Hematopoietic multipotent progenitor cell (in vitro differentiated cells): ENCODE results near the gene ATP6AP1. TPM values are rescaled to one million over a fixed set of nuclear protein-coding genes. Genes with fewer than 3 reads are reported as not detected.

Source experiments
- DNase-seq, 3 donors: peaks; one replicate each; pipeline ENCODE4 v3.0.0-alpha.2; 2011 to 2015; ENCODE audit warnings: low read depth in 2 of 3, low spot score in 2 of 3
- total RNA-seq: library from RNA; depleted of rRNA; stranded (reverse); fragments of >200 nt; gene quantifications from one replicate; pipeline ENCODE4 v1.2.3, GENCODE V29; 2012

Gene ATP6AP1
- total RNA-seq, 1 donor, result 95.1 TPM

DNA sequence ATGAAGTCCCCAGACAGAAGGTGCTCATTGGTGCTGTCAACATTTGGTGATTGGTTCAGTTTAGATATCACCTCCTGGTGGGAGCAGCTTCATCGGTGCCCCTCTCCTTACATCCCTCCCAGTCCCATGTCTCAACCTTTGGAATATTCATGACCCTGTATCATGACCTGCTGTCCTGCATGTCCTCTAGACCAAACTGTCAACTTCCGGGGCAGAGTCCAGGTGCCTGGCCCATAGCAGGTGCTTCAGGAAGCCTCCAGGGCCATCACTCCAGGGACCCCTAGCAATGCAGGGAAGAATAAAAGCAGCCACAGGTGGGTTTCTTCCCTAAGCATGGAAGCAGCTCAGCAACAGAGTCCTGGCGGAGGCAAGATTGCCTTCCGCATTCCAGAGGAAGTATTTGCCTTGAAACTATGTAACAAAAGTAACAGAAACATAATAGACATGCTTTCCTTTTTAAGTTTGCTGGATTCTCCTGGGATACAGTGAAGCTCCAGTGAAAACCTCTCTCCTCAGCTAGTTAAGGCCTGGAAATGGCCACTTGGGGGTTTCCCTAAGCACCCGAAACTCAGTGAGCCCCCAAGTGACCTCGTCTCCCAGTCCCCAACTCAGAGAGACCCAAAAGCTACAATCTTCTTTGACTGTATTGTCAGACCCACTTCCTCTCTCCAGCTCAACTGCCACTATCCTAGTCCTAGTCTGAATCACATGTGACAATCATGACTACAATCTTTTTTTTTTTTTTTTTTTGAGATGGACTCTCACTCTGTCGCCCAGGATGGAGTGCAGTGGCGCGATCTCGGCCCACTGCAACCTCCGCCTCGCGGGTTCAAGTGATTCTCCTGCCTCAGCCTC lies 1.3 kb upstream of the ATP6AP1 start:
- DNase-seq, result peak in 1 of 3 donors; percentile 24

DNA sequence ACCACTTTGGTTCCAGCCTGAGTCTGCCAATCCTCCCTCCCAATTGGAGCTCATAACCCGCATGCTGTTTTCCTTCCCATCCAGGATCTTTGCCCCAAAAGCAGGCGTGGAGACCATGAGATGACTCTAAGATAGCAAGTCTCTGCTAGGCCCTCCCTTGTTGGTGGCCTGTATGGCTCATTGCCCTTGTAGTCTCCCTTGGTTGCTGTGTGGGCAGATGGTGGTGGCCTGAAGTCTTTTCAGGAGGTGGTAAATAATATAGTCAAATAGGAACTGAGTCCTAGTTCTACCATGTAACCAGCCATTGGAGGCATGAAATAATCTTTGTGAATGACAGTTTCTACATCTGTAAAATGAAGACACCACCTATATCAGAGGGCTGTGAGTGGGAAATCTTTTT lies 1.2 kb downstream of the ATP6AP1 start:
- no peak for DNase-seq

DNA sequence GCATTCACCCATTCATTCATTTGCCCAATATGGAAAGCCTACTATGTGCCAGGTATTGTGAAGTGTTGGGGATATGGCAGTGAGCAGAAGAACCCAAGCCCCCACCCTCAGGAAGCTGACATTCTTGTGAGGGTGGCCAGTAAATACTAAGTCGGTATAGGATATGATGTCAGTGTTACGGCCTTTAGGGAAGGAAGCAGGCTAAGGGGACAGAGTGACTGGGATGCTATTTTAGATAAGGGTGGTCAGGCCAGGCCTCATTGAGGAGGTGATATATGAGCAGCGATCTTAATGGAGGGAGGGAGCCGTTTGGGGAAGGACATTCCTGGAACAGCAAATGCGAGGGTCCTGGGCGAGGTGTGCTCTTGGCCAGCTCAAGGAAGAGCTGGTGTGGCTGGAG lies 2.0 kb downstream of the ATP6AP1 start:
- peak in 1 of 3 donors; percentile 21 for DNase-seq

DNA sequence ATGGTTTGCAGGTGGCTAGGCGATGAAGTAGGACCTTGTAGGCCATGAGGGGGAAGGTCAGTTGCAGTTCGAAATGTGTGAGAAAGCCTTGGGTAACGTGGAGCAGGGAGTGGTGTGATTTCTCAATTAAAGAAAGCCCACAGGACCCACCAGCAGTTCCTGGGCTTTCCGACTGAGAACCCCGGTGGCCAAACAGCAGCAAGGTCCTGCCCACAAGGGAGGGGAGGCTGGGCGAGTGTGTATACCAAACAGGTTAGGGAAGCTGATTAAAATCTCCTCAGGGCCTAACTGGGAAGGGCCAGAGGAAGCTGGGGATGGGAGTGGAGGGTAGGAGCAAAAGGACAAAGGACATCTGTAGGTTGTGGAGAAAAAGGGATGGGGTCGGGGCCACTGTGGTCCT lies 2.4 kb downstream of the ATP6AP1 start:
- no peak for DNase-seq

DNA sequence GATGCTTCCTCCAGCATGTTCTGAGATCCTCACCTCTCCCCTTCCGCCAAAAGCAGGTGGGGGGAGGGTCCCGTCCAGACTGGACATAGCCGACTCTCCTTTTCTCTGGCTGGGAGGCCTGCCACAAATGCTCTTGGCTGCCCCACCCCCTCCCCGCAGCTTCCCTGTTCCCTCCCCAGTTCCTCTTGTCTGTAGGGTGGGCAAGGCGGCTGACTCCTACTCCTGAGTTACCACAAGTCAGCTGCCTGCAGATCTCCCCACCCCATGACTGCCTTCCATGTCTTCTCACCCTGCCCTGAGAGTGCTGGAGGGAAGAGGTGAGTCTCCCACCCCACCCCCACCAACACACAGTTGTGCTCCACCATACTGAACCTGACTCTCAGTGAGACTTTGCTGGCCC lies 2.9 kb downstream of the ATP6AP1 start:
- DNase-seq, result peak in 1 of 3 donors; percentile 12

DNA sequence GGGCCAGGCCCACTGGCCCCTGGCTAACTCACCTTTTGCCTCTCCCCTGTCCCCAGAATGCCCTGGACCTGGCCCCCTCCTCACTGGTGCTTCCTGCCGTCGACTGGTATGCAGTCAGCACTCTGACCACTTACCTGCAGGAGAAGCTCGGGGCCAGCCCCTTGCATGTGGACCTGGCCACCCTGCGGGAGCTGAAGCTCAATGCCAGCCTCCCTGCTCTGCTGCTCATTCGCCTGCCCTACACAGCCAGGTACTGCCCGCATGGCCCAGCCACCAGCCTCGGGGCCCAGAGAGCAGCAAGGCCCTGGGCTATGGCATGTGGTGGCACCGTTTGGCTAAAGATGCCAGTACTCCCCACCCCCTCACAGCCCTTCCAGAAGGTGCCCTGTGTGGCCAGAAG lies 3.7 kb downstream of the ATP6AP1 start:
- no peak for DNase-seq

DNA sequence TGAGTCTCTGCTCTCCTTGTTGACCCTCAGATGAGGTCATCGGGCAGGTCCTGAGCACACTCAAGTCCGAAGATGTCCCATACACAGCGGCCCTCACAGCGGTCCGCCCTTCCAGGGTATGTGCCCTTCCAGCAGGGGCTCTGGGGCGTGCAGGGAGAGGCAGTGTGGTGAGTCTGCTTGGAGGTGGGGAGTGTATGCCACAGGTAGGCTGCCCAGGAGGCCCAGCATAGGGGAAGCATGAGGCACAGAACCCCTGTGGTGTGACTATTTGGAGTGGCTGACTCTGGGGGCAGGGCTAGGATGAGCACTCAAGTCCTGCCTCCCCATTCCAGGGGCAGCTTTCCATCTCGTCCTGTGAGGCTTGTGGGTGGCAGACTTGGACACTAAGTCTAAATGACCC lies 5.1 kb downstream of the ATP6AP1 start:
- no peak for DNase-seq

DNA sequence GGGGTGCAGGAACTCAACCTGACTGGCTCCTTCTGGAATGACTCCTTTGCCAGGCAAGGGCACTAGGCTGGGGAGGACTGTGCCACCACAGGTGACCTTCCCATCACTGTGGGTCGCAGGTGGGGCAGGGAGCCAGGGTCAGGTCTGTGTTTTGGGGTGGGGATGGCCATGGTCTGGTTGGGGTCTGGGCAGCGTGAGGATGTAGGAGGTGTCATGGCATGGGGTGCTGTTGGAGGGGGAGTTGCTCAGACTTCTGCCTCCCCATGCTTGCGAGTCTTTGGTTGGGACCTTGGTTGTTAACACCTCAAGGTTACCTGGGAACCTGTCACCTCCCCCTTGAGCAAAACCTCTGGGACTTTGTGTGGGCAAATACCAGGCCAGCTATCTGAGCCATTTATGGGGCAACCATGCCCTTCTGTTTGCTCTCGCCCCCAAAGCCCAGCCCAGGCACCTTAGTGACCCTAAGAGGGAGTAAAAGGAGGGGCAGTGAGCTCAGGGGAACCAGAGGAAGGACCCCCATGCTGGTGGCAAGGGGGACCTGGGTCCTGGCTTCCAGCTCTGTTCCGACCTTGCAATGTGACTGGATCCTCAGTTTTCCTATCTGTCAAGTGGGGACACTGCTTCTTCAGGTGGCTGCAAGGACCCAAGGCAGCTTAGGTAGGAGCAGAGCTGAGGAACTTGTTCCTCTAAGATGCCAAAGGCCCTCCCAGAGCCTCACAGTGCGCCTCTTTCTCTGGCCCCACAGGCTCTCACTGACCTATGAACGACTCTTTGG lies 6.1 kb downstream of the ATP6AP1 start:
- no peak for DNase-seq

DNA sequence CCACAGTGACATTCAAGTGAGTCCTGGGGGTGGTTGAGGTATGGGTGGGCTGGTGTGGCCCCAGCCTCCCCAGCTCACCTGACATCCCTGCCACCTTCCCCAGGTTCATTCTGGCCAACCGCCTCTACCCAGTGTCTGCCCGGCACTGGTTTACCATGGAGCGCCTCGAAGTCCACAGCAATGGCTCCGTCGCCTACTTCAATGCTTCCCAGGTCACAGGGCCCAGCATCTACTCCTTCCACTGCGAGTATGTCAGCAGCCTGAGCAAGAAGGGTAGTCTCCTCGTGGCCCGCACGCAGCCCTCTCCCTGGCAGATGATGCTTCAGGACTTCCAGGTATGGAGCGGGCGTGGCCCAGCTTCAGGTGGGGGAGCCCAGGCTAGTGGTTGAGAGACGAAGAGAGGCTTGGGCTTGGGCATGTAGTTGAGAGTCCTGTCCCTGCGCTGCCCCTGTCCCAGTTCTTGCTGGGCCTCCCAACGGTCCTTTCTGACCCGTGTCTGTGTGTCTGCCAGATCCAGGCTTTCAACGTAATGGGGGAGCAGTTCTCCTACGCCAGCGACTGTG lies 6.8 kb downstream of the ATP6AP1 start:
- DNase-seq, result no peak

DNA sequence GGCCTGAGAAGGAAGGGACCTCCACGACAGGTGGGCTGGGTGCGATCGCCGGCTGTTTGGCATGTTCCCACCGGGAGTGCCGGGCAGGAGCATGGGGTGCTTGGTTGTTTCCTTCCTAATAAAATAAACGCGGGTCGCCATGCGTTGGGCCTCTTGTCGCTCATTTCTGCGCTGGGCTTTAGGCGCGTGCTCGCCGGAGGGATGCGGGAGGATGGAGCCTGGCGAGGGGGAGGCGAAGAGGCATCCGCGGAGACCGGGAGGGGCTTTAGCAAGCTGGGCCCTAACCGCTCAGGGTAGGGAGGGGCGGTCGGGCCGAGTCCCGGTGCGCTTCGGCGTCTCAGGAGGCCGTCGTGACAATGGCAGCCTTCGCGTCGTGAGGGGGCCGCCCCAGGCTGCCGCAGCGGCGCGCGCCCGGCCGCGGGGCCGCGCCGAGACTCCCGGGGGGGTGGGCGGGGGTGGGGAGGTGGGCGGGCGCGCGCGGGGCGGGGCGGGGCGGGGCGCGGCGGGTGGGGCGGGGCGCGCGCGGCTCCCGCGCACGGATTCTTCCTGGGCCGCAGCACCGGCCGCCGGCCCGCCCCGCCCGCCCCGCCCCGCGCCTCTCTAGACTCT lies 8.0 kb downstream of the ATP6AP1 start:
- DNase-seq, result peak in 2 of 3 donors; percentile 43 to 44

DNA sequence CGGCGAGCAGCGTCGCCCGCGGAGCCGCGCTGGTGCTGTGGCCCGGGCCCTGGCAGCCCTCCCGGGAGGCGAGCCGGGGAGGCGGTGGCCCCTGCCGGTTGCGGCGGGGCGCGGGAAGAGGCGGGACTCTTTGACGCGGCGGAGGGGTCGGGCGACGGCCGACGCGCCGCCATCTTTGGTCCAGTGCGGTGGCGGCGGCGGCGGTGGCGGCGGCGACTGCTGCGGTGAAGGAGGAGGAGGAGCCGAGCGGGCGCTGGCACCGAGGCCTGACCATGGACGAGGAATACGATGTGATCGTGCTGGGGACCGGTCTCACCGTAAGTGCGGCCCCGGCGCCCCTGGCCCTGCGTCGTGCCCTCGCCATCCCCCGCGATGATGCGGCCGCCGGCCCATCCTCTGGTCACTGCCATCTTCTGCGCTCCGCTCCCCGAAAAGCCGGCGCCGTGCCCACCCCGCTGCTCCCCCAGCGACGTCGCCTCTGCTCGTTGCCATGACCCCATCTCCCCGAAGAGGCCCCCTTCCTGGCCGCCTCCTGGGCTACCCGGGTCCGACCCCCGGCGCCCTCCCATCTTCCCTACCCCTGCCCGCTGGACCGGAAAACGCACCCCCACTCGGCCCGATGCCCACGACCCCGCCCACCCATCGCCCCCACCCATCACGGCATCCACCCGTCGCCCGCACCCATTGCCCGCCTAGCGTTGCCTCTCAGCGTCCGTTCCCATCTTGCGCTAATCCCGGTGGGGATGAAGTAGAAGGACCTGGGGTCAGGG lies 8.7 kb downstream of the ATP6AP1 start, which contains the start of gene GDI1:
Gene GDI1 (plus strand): TSS at position 172 of the 770 bp plus-strand sequence. CDS start 101 bp downstream, at position 273.
- DNase-seq, result peak in 2 of 3 donors; percentile 46 to 55

DNA sequence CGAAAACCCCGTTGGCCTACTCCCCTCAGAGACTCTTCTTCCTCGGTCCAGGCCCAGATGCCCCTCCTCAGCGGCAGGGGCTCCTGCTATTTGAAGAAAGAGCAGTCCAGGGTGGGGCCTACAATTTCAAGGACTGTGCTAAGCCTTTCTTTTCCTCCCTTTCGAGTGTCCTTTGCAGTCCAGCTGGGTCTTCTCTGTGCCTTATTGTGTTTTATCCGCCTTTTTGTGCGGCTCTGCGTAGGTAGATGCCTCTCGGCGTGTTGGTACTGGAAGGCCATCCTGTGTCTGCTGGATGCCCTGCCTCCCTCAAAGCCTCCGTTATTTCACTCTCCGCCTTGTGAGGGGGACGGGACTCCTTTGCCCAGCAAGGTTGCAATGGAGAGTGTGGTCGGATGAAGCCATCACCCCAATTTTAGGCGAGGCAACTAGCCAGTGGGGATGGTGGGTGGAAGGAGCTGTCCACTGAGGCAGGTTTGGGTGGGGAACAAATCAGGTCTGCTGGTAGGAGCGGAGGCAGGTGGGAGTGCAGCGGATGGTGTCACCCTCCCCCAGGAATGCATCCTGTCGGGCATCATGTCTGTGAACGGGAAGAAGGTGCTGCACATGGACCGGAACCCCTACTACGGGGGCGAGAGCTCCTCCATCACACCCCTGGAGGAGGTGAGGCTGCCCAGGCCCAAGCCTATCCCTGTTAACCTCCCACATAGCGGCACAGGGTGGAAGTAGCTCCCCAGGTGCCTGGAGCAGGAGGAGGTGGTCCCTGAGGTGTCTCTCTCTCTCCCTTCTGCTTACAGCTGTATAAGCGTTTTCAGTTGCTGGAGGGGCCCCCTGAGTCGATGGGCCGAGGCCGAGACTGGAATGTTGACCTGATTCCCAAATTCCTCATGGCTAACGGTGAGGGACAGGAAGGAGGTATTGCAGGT lies 9.8 kb downstream of the ATP6AP1 start:
- DNase-seq, result no peak

DNA sequence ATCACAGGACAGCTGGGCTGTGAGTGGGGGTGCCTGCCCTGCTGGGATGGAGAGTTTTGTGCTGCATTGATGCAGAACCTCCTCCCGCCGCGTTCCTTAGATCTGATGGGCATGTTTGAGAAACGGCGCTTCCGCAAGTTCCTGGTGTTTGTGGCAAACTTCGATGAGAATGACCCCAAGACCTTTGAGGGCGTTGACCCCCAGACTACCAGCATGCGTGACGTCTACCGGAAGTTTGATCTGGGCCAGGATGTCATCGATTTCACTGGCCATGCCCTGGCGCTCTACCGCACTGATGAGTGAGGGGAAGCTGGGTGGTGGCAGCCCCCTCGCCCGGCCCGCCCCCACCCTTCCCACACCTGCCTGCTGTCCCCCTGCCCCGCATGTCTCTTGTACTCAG lies 11.4 kb downstream of the ATP6AP1 start:
- no peak for DNase-seq

DNA sequence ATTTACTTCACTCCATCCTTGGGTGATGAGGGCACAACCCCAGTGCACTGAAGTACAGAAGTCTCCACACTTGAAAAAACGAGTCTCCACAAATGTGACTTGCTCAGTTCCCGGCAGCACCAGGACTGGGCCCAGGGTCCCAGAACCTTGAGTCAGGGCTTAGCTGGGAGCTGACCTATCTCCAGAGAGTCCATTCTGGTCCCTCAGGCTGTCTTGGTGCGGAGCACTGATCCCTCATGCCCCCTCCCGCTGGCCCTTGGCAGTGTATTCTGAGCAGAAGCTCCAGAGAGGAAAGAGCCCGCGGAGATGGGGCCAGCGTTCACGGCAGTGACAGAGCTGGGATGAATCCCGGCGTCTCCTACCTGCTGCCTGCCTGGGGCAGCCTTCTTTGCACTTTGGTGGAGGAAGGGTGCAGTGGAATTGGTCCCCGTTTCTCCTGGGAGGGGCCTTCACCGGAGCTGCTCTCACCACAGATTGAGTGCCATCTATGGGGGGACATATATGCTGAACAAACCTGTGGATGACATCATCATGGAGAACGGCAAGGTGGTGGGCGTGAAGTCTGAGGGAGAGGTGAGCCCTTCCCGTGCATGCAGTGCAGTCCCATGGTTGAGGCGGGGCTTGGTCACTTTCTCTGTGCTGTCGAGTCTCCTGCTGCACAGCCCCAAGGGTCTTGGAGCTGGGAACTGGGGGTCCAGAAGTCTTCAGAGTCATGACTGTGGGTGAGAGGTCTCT lies 12.3 kb downstream of the ATP6AP1 start:
- no peak for DNase-seq

DNA sequence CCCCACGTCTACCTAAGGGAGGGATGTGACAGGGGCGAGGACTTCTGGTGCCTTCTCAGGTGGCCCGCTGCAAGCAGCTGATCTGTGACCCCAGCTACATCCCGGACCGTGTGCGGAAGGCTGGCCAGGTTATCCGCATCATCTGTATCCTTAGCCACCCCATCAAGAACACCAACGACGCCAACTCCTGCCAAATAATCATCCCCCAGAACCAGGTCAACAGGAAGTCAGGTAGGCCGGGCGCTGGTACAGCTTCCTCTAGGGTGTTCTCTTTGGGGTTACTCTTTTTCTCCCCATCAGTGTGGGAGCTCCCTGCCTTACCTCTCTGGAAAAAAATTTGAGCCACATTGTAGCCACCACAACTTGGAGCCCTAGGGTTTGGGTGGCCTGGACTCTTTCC lies 13.1 kb downstream of the ATP6AP1 start:
- no peak for DNase-seq

DNA sequence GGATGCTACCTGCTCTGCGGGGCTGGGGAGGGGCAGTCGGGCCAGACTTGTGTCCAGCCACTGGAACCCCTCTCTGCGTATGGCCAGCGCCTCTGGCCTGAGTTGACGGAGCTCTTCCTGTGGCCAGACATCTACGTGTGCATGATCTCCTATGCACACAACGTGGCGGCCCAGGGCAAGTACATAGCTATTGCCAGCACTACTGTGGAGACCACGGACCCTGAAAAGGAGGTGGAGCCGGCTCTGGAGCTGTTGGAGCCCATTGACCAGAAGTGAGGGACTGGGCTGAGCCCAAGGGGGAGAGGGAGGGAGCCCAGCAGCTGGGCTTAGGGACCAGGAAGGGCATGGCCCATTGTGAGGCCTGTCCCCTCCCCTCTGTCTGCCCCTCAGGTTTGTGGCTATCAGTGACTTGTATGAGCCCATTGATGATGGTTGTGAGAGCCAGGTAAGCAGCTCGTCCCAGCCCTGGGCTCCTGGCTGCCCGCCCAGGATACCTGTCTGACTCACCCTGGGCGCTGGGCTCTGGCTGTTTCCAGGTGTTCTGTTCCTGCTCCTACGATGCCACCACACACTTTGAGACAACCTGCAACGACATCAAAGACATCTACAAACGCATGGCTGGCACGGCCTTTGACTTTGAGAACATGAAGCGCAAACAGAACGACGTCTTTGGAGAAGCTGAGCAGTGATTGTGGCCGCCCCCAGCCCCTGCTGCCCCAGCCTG lies 13.7 kb downstream of the ATP6AP1 start:
- no peak for DNase-seq

DNA sequence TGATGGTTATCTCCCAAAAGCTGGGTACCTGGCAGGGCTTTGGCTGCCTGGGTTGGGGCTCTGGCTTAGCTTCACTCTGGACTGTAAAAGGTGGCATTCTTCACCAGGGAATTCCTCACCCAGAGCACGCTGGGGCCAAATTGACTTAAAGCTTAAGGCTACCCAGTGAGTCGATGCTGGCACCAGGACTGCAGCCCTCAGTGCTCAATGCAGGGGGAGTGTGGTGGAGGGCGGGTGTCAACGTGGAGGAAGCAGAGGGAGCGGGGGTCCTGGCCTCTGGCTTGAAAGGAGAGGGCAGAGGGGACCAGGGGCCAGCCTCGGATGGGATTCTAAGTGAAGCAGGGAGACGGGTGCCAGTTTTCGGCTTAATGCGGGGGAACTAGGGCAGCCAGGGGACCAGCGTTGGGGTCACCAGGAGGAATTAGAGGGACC lies 15.0 kb downstream of the ATP6AP1 start:
- peak in 1 of 3 donors; percentile 6 for DNase-seq
